GM18502 (cell line): ENCODE results near the gene PPARG.
"Not testable (repeated sequence)": the region's sequence is repeated elsewhere in the genome, so short reads cannot be mapped to it uniquely, and the experiment has no call there.

Experiments used
- ATAC-seq: cut with Tn5 transposase; IDR thresholded peaks from one replicate; pipeline ENCODE4 v1.9.1; 2021; ENCODE audit warnings: mild to moderate bottlenecking; ENCODE audit not compliant: unreplicated experiment, poor library complexity

Gene PPARG

GRCh38 chr3:12278566-12278965 lies 10.3 kb upstream of the PPARG start:
- ATAC-seq: no peak

- no peak for ATAC-seq
Observed at GRCh38 chr3:12279591-12280326, 9.1 kb upstream of the PPARG start.

- ATAC-seq: no peak
Observed at GRCh38 chr3:12280357-12280806, 8.5 kb upstream of the PPARG start.

- ATAC-seq: no peak
Observed at GRCh38 chr3:12284591-12284990, 4.3 kb upstream of the PPARG start.

- ATAC-seq: no peak
Observed at GRCh38 chr3:12285003-12285555, 3.8 kb upstream of the PPARG start.

- not testable (repeated sequence) for ATAC-seq
Observed at GRCh38 chr3:12285779-12286178, 3.1 kb upstream of the PPARG start.

GRCh38 chr3:12286504-12286903 lies 2.4 kb upstream of the PPARG start:
- ATAC-seq: no peak

- no peak for ATAC-seq
Observed at GRCh38 chr3:12286927-12287726, 1.7 kb upstream of the PPARG start.

- no peak for ATAC-seq
Observed at GRCh38 chr3:12287727-12288181, 1.1 kb upstream of the PPARG start.

GRCh38 chr3:12289524-12289923 lies 654 bp downstream of the PPARG start:
- no peak for ATAC-seq

- no peak for ATAC-seq
Observed at GRCh38 chr3:12292770-12293169, 3.9 kb downstream of the PPARG start.

GRCh38 chr3:12294885-12295580 lies 6.2 kb downstream of the PPARG start:
- no peak for ATAC-seq

- no peak for ATAC-seq
Observed at GRCh38 chr3:12296511-12296910, 7.6 kb downstream of the PPARG start.

- ATAC-seq: no peak
Observed at GRCh38 chr3:12299026-12299425, 10.2 kb downstream of the PPARG start.

- ATAC-seq: no peak
Observed at GRCh38 chr3:12300137-12300536, 11.3 kb downstream of the PPARG start.

GRCh38 chr3:12301031-12301430 lies 12.2 kb downstream of the PPARG start:
- ATAC-seq: no peak

- no peak for ATAC-seq
Observed at GRCh38 chr3:12301513-12301912, 12.6 kb downstream of the PPARG start.

GRCh38 chr3:12302564-12302963 lies 13.7 kb downstream of the PPARG start:
- ATAC-seq: no peak

GRCh38 chr3:12303534-12303933 lies 14.7 kb downstream of the PPARG start:
- no peak for ATAC-seq

- ATAC-seq: no peak
Observed at GRCh38 chr3:12303993-12304392, 15.1 kb downstream of the PPARG start.

- no peak for ATAC-seq
Observed at GRCh38 chr3:12307136-12307535, 18.3 kb downstream of the PPARG start.
